Measurements from ENCODE around the gene LGALSL. TPM values are rescaled to one million over a fixed set of nuclear protein-coding genes. Genes with fewer than 3 reads are reported as not detected.

Gene LGALSL
- total and polyA plus RNA-seq, 9 of the 15 experiments (the other 6 are each of a cell fraction or from before 2014, with no cell fraction given): 0.04 to 0.29 (median 0.14) TPM; not detected in 3

DNA sequence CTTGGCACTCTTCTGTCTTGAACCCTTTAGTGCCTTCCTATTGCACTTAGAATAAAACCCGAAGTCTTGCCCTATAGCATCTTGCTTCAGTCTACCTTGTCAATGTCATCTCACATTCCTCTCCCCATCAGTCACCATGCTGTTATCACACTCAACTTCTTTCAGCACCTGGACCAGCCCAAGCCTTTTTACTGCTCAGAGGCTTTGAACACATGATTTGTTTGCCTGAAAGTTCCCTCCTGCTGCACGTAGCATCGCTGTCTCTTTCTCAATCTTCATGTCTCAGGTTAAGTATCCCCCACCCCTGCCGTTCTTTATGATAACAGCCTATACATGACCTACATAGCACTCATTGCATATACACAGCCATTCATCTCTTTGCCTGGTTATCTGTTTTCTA is 41.3 kb upstream of the LGALSL start:
- POLR2A ChIA-PET: no interaction called here
- no peak overlapping the region for H2AFZ ChIP-seq (ENCODE audit: low read depth, low read length)
- intact Hi-C loops (cut with micrococcal nuclease) (no loop called here), in situ Hi-C loops (cut with MboI) (no loop called here)
- no peaks in the 10 kb centered on the region for H3K36me3 ChIP-seq (ENCODE audit: control insufficient read depth, insufficient read depth, low read length)
- no peak overlapping the region for H3K27ac ChIP-seq (ENCODE audit: extremely low read depth, low read depth, low read length)
- no peak overlapping the region for H3K9ac ChIP-seq (ENCODE audit: insufficient read depth in 1 of 2, low read depth in 2 of 2, low read length in 2 of 2)
- no peaks in the 10 kb centered on the region for H3K79me2 ChIP-seq (ENCODE audit: control insufficient read depth, insufficient read depth, low read length)
- FAIRE-seq (no peak), ATAC-seq (no peak), DNase-seq (ENCODE audit: extremely low read depth in 1 of 4, low spot score in 3 of 4) (no peak)
- H3K4me2 ChIP-seq (ENCODE audit: insufficient read depth, low read length): no peak overlapping the region
- no peaks in the 10 kb centered on the region for H3K9me1 ChIP-seq (ENCODE audit: control insufficient read depth, insufficient read depth, low read length)
- no TSS peak for BruUV-seq (replicated peaks)
- CTCF ChIA-PET (ENCODE audit: low intra/inter-chr PET ratio): no interaction called here
- H3K4me3 ChIP-seq: no peak overlapping the region
- TF ChIP-seq GATAD2B (IDR thresholded peaks at IDR 0.05; ENCODE audit: borderline replicate concordance) (no peak), HNRNPH1 (optimal IDR thresholded peaks at IDR 0.05; ENCODE audit: low read depth, low read length) (no peak), ZNF217 (CRISPR knock-in tag; IDR thresholded peaks at IDR 0.05) (no peak), SFPQ (IDR thresholded peaks at IDR 0.05; ENCODE audit: low read depth, low read length) (no peak), TSC22D4 (tag; IDR thresholded peaks at IDR 0.05) (no peak), POLR2B (IDR thresholded peaks at IDR 0.05; ENCODE audit: low read depth, partially characterized antibody) (no peak), NELFE (IDR thresholded peaks at IDR 0.05; ENCODE audit: insufficient read depth, insufficient read length) (no peak), OTX1 (CRISPR knock-in tag; IDR thresholded peaks at IDR 0.05) (no peak), CBX5 (IDR thresholded peaks at IDR 0.05; ENCODE audit: borderline replicate concordance, low read depth) (no peak), ZFX (CRISPR knock-in tag; IDR thresholded peaks at IDR 0.05) (no peak), RNF219 (CRISPR knock-in tag; IDR thresholded peaks at IDR 0.05) (no peak), TAF7 (tag; IDR thresholded peaks at IDR 0.05) (no peak), ETS1 (conservative IDR thresholded peaks at IDR 0.05; ENCODE audit: control insufficient read depth, low read depth, low read length) (no peak)
- H4K20me1 ChIP-seq (replicated peaks; ENCODE audit: control insufficient read depth, insufficient read depth, low read length): no peaks in the 10 kb centered on the region
- peaks cover 4 to 19% of the 10 kb centered on the region in 2 experiments; a peak in 3 of 5 replicates for H3K27me3 ChIP-seq (ENCODE audit: control insufficient read depth in 2 of 2, insufficient read depth in 2 of 2, low read length in 2 of 2)
- H3K4me1 ChIP-seq (replicated peaks in 1 of 2; ENCODE audit: control insufficient read depth in 2 of 2, insufficient read depth in 2 of 2, low read length in 2 of 2): no peaks in the 10 kb centered on the region
- no peaks in the 10 kb centered on the region for H3K9me3 ChIP-seq (replicated peaks; ENCODE audit: control insufficient read depth, insufficient read depth, low read depth, low read length)
- WGBS (ENCODE audit: insufficient coverage, low coverage, missing lambda C conversion rate): 0% methylated on average over 4 of the region's 4 CpGs

All from K562 (cell line).